Esophagus muscularis mucosa (tissue), 4 donors: Measurements from ENCODE around the gene NUP62. TPM values are rescaled to one million over a fixed set of nuclear protein-coding genes. Genes with fewer than 3 reads are reported as not detected.
A peak's percentile ranks its signal among the peaks of the same experiment; 100 is the strongest.

Experiments used
- DNase-seq: peaks from one replicate; pipeline ENCODE4 v3.0.0-alpha.2; 2017; ENCODE audit errors: extremely low spot score
- H3K27ac ChIP-seq, 4 donors: fragments of 200-600 bp; sonication (generic); replicated peaks in 1 of 4; 1 replicate in 3 of 4; 2 replicates in 1 of 4; pipeline ENCODE4 v1.5.1; 2016 to 2019; ENCODE audit warnings: mild to moderate bottlenecking in 1 of 4
- H3K27me3 ChIP-seq, 4 donors: fragments of 200-600 bp; sonication (generic); one replicate each; pipeline versions ENCODE4 v1.5.1 to v1.6.0; 2016 to 2019
- H3K36me3 ChIP-seq, 4 donors: fragments of 200-600 bp; sonication (generic); one replicate each; pipeline ENCODE4 v1.5.1; 2016 to 2019
- H3K4me1 ChIP-seq, 4 donors: fragments of 200-600 bp; sonication (generic); one replicate each; pipeline ENCODE4 v1.5.1; 2016 to 2019
- H3K4me3 ChIP-seq, 4 donors: fragments of 200-600 bp; sonication (generic); 1 replicate in 2 of 4; 2 replicates in 2 of 4; pipeline ENCODE4 v1.5.1; 2016 to 2019; ENCODE audit warnings: mild to moderate bottlenecking in 4 of 4, moderate library complexity in 1 of 4
- H3K9me3 ChIP-seq, 4 donors: fragments of 200-600 bp; sonication (generic); 1 replicate in 3 of 4; 2 replicates in 1 of 4; pipeline ENCODE4 v1.5.1; 2016 to 2019
- EP300 ChIP-seq: sonication (generic); formaldehyde crosslinking; IDR thresholded peaks from one replicate; pipeline ENCODE4 v1.6.1; 2017; ENCODE audit warnings: antibody characterized with exemption
- POLR2A ChIP-seq: fragments of 450-650 bp; IDR thresholded peaks from one replicate; pipeline ENCODE4 v1.6.1; 2017; ENCODE audit warnings: antibody characterized with exemption, moderate library complexity, mild to moderate bottlenecking, low read depth
- POLR2AphosphoS5 ChIP-seq, 2 donors: sonication (generic); formaldehyde crosslinking; IDR thresholded peaks; one replicate each; pipeline ENCODE4 v1.6.1; 2017; ENCODE audit warnings: antibody characterized with exemption in 2 of 2
- WGBS: methylation state at CpG from one replicate; pipeline ENCODE4 v1.1.5; 2018; 5-methylcytosine and 5-hydroxymethylcytosine counted together
- intact Hi-C: fragments of 100-400 bp; cut with DNase I; formaldehyde crosslinking; loops from one replicate; pipeline ENCODE4 v1.15.1; 2023
- total RNA-seq, 4 donors: library from RNA; depleted of rRNA; stranded (reverse); fragments of >200 nt; gene quantifications; one replicate each; pipeline versions ENCODE4 v1.1.0 to v1.2.1, GENCODE V29; 2016
- TF ChIP-seq, protein P1 (sequence below), 3 experiments: fragments of 200-600 bp in 2 of 3; fragments of 450-650 bp in 1 of 3; sonication (generic) in 2 of 3; IDR thresholded peaks; one replicate each; pipeline ENCODE4 v1.5.1; 2017 to 2019; ENCODE audit warnings: antibody characterized with exemption in 3 of 3, mild to moderate bottlenecking in 2 of 3, moderate library complexity in 1 of 3

NUP62 gene
- total RNA-seq, 4 donors from 2014 or later: 27.0 to 44.3 (median 35.9) TPM

DNA sequence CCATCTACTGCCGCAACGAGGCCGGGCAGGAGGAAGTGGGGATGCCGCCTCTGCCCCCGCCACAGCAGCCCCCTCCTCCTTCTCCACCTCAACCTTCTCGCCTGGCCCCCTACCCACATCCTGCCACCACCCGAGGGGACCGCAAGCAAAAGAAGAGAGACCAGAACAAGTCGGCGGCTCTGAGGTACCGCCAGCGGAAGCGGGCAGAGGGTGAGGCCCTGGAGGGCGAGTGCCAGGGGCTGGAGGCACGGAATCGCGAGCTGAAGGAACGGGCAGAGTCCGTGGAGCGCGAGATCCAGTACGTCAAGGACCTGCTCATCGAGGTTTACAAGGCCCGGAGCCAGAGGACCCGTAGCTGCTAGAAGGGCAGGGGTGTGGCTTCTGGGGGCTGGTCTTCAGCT is 3.4 kb upstream of the NUP62 start:
- peaks cover 0 to 12% (median 7%) of the 10 kb centered on the region in 4 donors for H3K36me3 ChIP-seq
- H3K4me1 ChIP-seq: peaks cover 15 to 27% (median 26%) of the 10 kb centered on the region in 4 donors
- intact Hi-C loops: no loop called here
- WGBS: 93% methylated on average over 24 of the region's 25 CpGs
- DNase-seq: no peak
- TF ChIP-seq, protein P1, sequence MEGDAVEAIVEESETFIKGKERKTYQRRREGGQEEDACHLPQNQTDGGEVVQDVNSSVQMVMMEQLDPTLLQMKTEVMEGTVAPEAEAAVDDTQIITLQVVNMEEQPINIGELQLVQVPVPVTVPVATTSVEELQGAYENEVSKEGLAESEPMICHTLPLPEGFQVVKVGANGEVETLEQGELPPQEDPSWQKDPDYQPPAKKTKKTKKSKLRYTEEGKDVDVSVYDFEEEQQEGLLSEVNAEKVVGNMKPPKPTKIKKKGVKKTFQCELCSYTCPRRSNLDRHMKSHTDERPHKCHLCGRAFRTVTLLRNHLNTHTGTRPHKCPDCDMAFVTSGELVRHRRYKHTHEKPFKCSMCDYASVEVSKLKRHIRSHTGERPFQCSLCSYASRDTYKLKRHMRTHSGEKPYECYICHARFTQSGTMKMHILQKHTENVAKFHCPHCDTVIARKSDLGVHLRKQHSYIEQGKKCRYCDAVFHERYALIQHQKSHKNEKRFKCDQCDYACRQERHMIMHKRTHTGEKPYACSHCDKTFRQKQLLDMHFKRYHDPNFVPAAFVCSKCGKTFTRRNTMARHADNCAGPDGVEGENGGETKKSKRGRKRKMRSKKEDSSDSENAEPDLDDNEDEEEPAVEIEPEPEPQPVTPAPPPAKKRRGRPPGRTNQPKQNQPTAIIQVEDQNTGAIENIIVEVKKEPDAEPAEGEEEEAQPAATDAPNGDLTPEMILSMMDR (IDR thresholded peaks at IDR 0.05): no peak
- TF ChIP-seq POLR2AphosphoS5 (IDR thresholded peaks at IDR 0.05) (no peak), POLR2A (no peak), EP300 (no peak)
- no peaks in the 10 kb centered on the region for H3K9me3 ChIP-seq
- H3K4me3 ChIP-seq: no peak overlapping the region
- H3K27ac ChIP-seq: no peak overlapping the region
- H3K27me3 ChIP-seq: no peaks in the 10 kb centered on the region

DNA sequence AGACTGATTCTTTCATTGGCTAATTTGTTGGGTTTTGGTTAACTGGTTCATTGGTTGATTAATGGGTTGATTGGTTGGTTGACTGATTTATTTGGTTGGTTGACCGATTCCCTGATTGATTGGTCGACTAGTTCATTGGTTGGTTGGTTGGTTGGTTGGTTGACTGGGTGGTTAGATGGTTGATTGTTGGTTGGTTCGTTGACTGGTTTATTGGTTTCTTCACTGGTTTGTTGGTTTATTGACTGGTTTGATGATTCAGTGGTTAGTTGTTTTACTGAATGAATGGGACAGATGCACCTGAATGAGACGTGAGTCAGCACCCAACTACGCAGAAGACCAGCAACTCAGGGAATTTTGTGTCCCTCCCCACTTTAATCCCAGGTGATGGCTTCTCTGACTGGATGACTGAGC is 2.7 kb upstream of the NUP62 start:
- intact Hi-C loops: no loop called here
- peaks cover 18 to 30% (median 29%) of the 10 kb centered on the region in 4 donors for H3K4me1 ChIP-seq
- no peak for DNase-seq
- 96% methylated on average over 5 of the region's 5 CpGs for whole genome bisulfite sequencing
- no peaks in the 10 kb centered on the region for H3K27me3 ChIP-seq
- no peak overlapping the region for H3K27ac ChIP-seq
- no peak overlapping the region for H3K4me3 ChIP-seq
- peaks cover 0 to 17% (median 13%) of the 10 kb centered on the region in 4 donors for H3K36me3 ChIP-seq
- no peaks in the 10 kb centered on the region for H3K9me3 ChIP-seq
- TF ChIP-seq POLR2AphosphoS5 (IDR thresholded peaks at IDR 0.05): no peak
- TF ChIP-seq EP300: no peak
- no peak for TF ChIP-seq POLR2A
- TF ChIP-seq, protein P1 (IDR thresholded peaks at IDR 0.05): no peak

DNA sequence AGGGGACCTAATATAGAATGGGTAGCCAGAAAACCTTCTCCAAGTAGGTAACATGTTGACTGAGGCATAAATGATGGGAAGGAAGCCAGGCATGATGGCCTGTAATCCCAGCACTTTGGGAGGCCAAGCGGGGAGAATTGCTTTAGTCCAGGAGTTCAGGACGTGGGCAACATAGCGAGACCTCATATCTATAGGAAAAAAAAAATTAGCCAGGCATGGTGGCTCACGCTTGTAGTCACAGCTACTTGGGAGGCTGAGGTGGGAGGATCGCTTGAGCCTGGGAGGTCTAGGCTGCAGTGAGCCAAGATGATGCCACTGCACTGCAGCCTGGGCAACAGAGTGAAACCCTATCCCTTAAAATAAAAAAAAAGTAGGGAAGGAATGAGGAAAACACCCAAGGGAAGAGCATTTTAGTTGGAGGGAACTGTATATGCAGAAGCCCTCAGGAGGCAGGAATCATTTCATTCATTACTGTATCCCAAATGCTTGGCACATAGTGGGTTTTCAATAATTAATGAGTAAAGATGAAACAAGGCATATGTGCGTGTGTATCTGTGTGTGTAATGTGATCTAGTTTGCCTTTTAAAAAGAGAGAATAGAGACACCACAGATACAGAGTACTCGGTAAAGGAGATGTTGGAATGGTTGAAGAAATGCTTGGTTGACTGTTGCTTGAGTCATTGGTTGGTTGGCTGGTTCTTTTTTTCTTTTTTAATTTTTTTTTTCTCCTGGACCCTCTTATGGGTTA is 2.2 kb upstream of the NUP62 start:
- intact Hi-C loops: no loop called here
- no peaks in the 10 kb centered on the region for H3K9me3 ChIP-seq
- H3K27me3 ChIP-seq: no peaks in the 10 kb centered on the region
- no peak for TF ChIP-seq POLR2AphosphoS5 (IDR thresholded peaks at IDR 0.05)
- TF ChIP-seq, protein P1 (IDR thresholded peaks at IDR 0.05): no peak
- TF ChIP-seq POLR2A: no peak
- TF ChIP-seq EP300: no peak
- peaks cover 0 to 23% (median 19%) of the 10 kb centered on the region in 4 donors for H3K36me3 ChIP-seq
- H3K27ac ChIP-seq: no peak overlapping the region
- DNase-seq: no peak
- 95% methylated on average over 7 of the region's 7 CpGs for WGBS
- H3K4me1 ChIP-seq: peaks cover 18 to 36% (median 34%) of the 10 kb centered on the region in 4 donors
- no peak overlapping the region for H3K4me3 ChIP-seq

DNA sequence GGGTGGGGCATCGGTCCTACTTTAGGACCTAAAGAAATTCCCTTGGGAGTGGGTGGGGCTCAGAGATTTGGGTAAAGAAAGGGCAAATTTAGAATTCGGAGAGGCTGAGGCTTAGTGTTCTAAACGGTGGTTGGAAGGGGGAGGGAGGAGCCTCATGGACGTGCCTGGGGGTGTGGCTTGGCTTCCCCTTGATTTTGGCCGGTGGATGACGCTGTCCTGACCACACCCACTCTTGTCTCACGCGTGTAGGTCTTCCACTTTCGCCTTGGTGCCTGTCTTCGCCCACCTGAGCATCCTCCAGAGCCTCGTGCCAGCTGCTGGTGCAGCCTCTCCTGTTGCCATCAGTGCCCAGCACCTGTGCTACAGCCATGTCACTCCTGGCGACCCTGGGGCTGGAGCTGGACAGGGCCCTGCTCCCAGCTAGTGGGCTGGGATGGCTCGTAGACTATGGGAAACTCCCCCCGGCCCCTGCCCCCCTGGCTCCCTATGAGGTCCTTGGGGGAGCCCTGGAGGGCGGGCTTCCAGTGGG is 1.2 kb upstream of the NUP62 start:
- Histone ChIP-seq H3K27me3 (no peaks in the 10 kb centered on the region), H3K27ac (peak overlapping the region; percentile 88 to 94 (median 92)), H3K9me3 (no peaks in the 10 kb centered on the region), H3K4me1 (peaks cover 18 to 38% (median 34%) of the 10 kb centered on the region in 4 donors), H3K4me3 (peak overlapping the region; percentile 71 to 90 (median 84)), H3K36me3 (peaks cover 0 to 31% (median 25%) of the 10 kb centered on the region in 4 donors)
- TF ChIP-seq, protein P1 (IDR thresholded peaks at IDR 0.05): no peak
- no peak for TF ChIP-seq POLR2A
- TF ChIP-seq POLR2AphosphoS5 (IDR thresholded peaks at IDR 0.05): no peak
- no peak for TF ChIP-seq EP300
- intact Hi-C loops: no loop called here
- no peak for DNase-seq
- 51% methylated on average over 11 of the region's 15 CpGs for WGBS
